H7 (cell line): ENCODE data around the gene REPS2. TPM values are rescaled to one million over a fixed set of nuclear protein-coding genes. Genes with fewer than 3 reads are reported as not detected.

ENCODE experiments used
- DNase-seq: peaks from one replicate; pipeline ENCODE4 v3.0.0; 2012
- H3K27me3 ChIP-seq: 2 replicates; pipeline ENCODE4 v1.6.0; 2011; ENCODE audit warnings: mild to moderate bottlenecking, low read length; ENCODE audit not compliant: control insufficient read depth, insufficient read depth
- H3K36me3 ChIP-seq: replicated peaks from 2 replicates; pipeline ENCODE4 v1.5.1; 2011; ENCODE audit warnings: low read length; ENCODE audit not compliant: control insufficient read depth, insufficient read depth
- H3K4me3 ChIP-seq: 2 replicates; pipeline ENCODE4 v1.5.1; 2011; ENCODE audit warnings: low read depth, mild to moderate bottlenecking, control low read depth, low read length, moderate library complexity; ENCODE audit not compliant: insufficient read depth
- total RNA-seq: library from RNA; depleted of rRNA; stranded (reverse); fragments of >200 nt; shearing (Covaris generic); gene quantifications from 2 replicates; pipeline ENCODE4 v1.2.3, GENCODE V29; 2014

REPS2 gene
- total RNA-seq, 1 experiment from 2014 or later: 0.31 TPM

DNA sequence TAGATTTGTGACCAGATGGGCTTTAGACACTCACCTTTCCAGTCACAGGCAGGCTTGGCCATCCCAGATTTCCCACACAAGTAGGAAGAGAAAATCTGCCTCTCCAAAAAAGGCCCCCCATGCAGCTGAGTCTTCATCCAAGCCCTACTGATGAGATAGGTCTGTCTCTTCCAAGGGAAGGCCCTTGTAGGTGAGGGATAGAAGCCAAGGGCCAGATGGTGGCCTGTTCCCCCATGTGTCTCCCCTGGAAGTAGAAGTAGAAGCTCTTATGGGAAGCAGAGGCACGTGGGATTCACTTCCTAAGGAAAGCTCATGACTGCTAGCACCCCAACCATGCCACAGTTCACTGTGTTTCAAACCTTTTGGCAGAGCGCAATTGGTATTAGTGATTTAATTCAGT is 81.5 kb downstream of the REPS2 start:
- H3K36me3 ChIP-seq: no peaks in the 10 kb centered on the region
- no peaks in the 10 kb centered on the region for H3K27me3 ChIP-seq
- no peak for DNase-seq
- H3K4me3 ChIP-seq: no peak overlapping the region

- DNase-seq: no peak
- Histone ChIP-seq H3K27me3 (no peaks in the 10 kb centered on the region), H3K36me3 (no peaks in the 10 kb centered on the region), H3K4me3 (no peak overlapping the region)
These were observed 81.9 kb downstream of the REPS2 start for GRCh38 chrX:17028356-17028755.

- Histone ChIP-seq H3K36me3 (no peaks in the 10 kb centered on the region), H3K27me3 (no peaks in the 10 kb centered on the region), H3K4me3 (no peak overlapping the region)
- DNase-seq: no peak
These were observed 83.6 kb downstream of the REPS2 start for GRCh38 chrX:17030092-17030491.

DNA sequence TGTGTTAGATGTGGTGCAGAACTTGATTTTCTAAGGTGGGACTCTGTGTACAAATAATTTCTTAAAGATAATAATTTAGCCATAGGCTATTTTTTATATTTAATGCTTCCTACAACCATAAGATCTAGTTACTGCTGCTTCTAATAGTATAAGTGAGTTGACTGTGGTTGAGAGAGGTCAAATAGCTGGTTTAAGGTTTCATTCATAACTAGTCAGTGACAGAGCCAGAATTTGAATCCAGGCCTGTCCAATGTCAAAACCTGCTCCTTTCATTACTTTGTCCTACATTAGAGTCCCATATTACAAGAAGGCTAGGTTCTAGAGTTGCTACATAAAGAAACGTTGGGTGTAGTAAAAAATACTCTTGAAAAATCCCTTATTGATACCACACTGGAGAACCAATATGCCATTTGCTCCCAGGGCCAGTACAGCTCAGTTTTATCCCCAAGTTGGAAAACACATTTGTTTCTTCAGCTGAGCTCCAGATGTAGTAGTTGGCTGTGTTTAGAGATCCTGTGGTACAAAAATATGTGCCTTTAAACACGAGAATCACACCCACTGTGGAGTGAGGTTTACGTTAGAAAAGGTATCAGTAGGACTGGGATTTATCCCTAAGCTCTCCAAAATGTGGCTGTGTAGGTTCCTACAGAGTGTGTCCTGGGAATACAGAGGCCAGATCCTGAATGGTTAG is 84.3 kb downstream of the REPS2 start:
- Histone ChIP-seq H3K4me3 (no peak overlapping the region), H3K27me3 (no peaks in the 10 kb centered on the region), H3K36me3 (no peaks in the 10 kb centered on the region)
- DNase-seq: no peak

- no peak for DNase-seq
- Histone ChIP-seq H3K36me3 (no peaks in the 10 kb centered on the region), H3K4me3 (no peak overlapping the region)
These were observed 85.4 kb downstream of the REPS2 start for GRCh38 chrX:17031827-17032226.

DNA sequence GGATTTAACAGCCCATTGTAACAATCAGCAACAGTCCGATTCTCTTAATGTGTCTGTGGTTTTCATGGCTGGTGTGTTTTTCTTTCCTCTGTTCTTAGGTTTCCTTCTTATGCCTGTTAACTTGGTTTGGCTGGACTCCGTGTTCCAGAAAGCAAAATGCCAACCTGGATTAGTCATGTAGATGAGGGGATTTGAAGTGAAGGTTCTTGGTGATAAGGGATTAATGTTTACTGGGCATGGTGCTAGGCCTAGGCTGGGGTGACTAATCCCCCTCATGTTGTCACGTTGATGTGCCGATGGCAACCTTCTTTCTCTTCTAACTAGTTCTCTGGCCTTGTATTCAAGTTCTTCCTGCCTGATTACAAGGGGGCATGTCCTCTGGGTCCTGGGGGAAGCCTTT is 85.9 kb downstream of the REPS2 start:
- Histone ChIP-seq H3K27me3 (no peaks in the 10 kb centered on the region), H3K4me3 (no peak overlapping the region), H3K36me3 (no peaks in the 10 kb centered on the region)
- DNase-seq: no peak

More at GRCh38 chrX:17031827-17032226, 85.4 kb downstream of the REPS2 start:
- no peaks in the 10 kb centered on the region for H3K27me3 ChIP-seq

GRCh38 chrX:17033225-17033624 is 86.8 kb downstream of the REPS2 start:
- H3K4me3 ChIP-seq: no peak overlapping the region
- H3K27me3 ChIP-seq: no peaks in the 10 kb centered on the region
- H3K36me3 ChIP-seq: no peaks in the 10 kb centered on the region
- no peak for DNase-seq

DNA sequence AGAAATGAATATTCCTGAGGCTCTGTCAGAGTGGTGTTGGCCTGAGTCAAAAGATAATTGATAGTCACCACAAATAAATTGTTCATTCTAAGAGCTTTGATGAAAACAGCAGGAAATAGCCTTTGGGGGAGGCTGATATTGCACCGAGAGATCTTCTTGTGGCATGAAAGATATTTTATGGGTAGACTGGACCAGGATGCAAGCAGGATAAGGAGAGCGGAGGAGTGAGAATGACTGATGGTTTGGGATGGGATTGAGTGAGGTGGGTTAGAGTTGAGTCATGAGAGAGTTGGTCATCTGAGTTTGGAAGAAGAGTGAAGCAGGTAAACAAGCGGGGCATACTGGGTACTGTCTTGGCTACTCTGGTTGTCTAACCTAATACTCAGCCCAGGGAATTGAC is 88.7 kb downstream of the REPS2 start:
- H3K36me3 ChIP-seq: no peaks in the 10 kb centered on the region
- no peaks in the 10 kb centered on the region for H3K27me3 ChIP-seq
- no peak overlapping the region for H3K4me3 ChIP-seq
- no peak for DNase-seq

- Histone ChIP-seq H3K36me3 (no peaks in the 10 kb centered on the region), H3K27me3 (no peaks in the 10 kb centered on the region), H3K4me3 (no peak overlapping the region)
- DNase-seq: no peak
These were observed 89.9 kb downstream of the REPS2 start for GRCh38 chrX:17036171-17036961.

- Histone ChIP-seq H3K36me3 (no peaks in the 10 kb centered on the region), H3K27me3 (no peaks in the 10 kb centered on the region), H3K4me3 (no peak overlapping the region)
- no peak for DNase-seq
These were observed 91.8 kb downstream of the REPS2 start for GRCh38 chrX:17038277-17038676.

DNA sequence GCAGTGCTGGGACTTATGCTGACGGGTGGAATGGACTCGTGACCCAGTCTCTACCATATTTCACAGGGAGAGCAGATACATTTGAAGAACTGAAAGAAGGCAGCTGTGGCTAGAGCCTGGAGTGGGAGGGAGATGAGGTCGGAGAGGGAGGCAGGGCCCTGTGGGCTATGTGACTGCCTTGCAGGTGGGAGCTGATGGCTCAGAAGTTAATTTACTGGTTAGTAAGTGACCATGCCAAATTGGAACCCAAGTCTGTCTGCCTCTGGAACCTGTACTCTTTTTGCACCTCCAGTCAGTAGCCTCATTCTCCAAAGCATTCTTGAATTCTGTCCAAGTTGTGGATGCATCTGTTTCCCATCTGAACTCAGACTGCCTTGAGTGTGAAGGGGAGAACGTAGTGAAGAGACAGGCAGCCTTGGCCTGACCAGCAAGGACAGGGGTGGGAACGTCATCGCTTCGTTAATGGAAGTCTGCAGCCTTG is 92.3 kb downstream of the REPS2 start:
- Histone ChIP-seq H3K36me3 (no peaks in the 10 kb centered on the region), H3K4me3 (no peak overlapping the region), H3K27me3 (no peaks in the 10 kb centered on the region)
- DNase-seq: no peak

DNA sequence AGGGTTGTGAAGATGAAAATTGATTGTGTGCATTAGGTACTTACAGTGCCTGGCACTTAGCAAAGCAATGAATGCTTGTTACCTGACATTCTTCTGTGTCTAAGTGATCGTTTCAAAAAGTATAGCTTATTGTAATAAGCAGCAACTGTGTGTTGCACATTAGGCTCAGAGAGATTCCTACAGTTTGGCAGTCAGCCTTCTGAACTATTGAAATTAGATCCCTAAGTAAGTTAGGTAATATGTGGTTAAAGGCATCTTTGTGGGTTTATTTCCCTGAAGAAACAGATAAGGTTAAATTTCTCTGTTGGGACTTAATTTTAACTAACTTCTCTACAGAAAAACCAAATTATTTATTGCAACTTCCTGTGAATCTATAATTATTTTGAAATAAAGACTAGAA is 93.4 kb downstream of the REPS2 start:
- no peak for DNase-seq
- H3K4me3 ChIP-seq: no peak overlapping the region
- H3K27me3 ChIP-seq: no peaks in the 10 kb centered on the region
- no peaks in the 10 kb centered on the region for H3K36me3 ChIP-seq

- no peak for DNase-seq
- no peaks in the 10 kb centered on the region for H3K27me3 ChIP-seq
- no peaks in the 10 kb centered on the region for H3K36me3 ChIP-seq
- no peak overlapping the region for H3K4me3 ChIP-seq
These were observed 94.3 kb downstream of the REPS2 start for GRCh38 chrX:17040711-17041110.

DNA sequence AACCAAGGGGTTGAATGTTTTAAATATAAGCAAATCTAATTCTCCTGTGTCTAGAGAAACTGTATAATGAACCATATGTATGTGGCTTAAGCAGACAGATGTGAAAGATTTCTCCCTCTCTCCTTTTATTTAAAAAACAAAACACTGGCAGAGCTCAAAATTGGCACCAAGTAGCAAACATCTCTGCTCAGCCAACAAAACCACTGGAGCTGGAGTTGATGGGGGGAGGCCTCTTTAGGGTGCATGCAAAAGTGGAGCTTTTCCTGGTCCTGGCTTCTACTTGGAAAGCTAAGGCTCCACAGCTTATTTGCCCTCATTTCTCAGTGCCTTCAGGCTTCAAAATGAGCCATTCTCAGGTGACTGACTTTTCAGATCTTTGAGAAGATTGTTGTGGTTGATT is 95.6 kb downstream of the REPS2 start:
- DNase-seq: no peak

DNA sequence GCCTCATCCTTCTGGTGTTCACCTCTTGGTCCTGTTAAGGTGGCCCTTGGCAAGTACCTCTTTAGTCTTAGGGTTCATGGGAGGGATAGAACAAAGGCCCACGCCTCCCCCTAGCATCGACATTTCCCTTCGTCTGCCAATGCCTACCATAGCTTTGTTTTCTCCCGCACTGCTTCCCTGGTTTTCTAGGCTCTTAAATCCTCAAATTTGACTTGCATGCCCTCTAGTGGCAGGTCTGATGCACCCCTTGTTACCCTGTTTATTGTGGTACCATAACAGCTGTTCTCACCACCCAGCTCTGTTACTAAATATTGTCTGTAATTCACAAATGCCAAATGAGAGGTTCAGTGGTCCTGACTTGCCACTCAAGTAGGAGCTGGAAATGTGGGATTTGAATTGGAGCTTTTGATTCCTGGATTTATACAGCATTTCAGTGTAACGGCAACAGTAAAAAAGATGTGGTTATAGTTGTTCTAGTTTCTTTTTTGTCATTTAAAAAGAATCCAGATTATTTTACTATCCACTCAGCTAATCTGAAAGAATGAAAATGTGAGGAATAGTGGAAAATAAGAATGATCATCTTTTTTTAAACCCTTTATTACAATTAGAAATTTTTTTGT is 100.1 kb downstream of the REPS2 start:
- peak; percentile 67 for DNase-seq
- H3K36me3 ChIP-seq: no peaks in the 10 kb centered on the region
- no peaks in the 10 kb centered on the region for H3K27me3 ChIP-seq
- H3K4me3 ChIP-seq: no peak overlapping the region

More for the DNA sequence above, 95.6 kb downstream of the REPS2 start:
- Histone ChIP-seq H3K36me3 (no peaks in the 10 kb centered on the region), H3K4me3 (no peak overlapping the region), H3K27me3 (no peaks in the 10 kb centered on the region)
